ENCODE measurements around the gene TNRC6C.
A peak's percentile ranks its signal among the peaks of the same experiment; 100 is the strongest.

TNRC6C gene

GRCh38 chr17:78127888-78128550 is 169.5 kb downstream of the TNRC6C start (continued):
- no peak for TF ChIP-seq ZNF70 (CRISPR knock-in tag; IDR thresholded peaks at IDR 0.05)

- TF ChIP-seq ZNF70 (CRISPR knock-in tag; IDR thresholded peaks at IDR 0.05), result no peak
- no peak for TF ChIP-seq ISL1 (CRISPR knock-in tag; IDR thresholded peaks at IDR 0.05)
- TF ChIP-seq GLIS3 (CRISPR knock-in tag; IDR thresholded peaks at IDR 0.05), result no peak
- TF ChIP-seq ZNF8 (CRISPR knock-in tag; IDR thresholded peaks at IDR 0.05), result no peak
- TF ChIP-seq PPARA (CRISPR knock-in tag; IDR thresholded peaks at IDR 0.05; ENCODE audit: borderline replicate concordance), result no peak
- TF ChIP-seq, protein P1, sequence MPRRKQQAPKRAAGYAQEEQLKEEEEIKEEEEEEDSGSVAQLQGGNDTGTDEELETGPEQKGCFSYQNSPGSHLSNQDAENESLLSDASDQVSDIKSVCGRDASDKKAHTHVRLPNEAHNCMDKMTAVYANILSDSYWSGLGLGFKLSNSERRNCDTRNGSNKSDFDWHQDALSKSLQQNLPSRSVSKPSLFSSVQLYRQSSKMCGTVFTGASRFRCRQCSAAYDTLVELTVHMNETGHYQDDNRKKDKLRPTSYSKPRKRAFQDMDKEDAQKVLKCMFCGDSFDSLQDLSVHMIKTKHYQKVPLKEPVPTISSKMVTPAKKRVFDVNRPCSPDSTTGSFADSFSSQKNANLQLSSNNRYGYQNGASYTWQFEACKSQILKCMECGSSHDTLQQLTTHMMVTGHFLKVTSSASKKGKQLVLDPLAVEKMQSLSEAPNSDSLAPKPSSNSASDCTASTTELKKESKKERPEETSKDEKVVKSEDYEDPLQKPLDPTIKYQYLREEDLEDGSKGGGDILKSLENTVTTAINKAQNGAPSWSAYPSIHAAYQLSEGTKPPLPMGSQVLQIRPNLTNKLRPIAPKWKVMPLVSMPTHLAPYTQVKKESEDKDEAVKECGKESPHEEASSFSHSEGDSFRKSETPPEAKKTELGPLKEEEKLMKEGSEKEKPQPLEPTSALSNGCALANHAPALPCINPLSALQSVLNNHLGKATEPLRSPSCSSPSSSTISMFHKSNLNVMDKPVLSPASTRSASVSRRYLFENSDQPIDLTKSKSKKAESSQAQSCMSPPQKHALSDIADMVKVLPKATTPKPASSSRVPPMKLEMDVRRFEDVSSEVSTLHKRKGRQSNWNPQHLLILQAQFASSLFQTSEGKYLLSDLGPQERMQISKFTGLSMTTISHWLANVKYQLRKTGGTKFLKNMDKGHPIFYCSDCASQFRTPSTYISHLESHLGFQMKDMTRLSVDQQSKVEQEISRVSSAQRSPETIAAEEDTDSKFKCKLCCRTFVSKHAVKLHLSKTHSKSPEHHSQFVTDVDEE (CRISPR knock-in tag; IDR thresholded peaks at IDR 0.05), result no peak
- no peak for TF ChIP-seq ZNF565 (CRISPR knock-in tag; conservative IDR thresholded peaks at IDR 0.05; ENCODE audit: low read depth)
- TF ChIP-seq ESRRG (CRISPR knock-in tag; IDR thresholded peaks at IDR 0.05), result no peak
- no peak for TF ChIP-seq ARNTL (CRISPR knock-in tag; IDR thresholded peaks at IDR 0.05; ENCODE audit: borderline replicate concordance, low read depth)
- TF ChIP-seq ZFP3 (CRISPR knock-in tag; IDR thresholded peaks at IDR 0.05), result no peak
- ATAC-seq, result peak; percentile 7
These were observed 170.2 kb downstream of the TNRC6C start, which contains the start of gene TMC6 for GRCh38 chr17:78128551-78129350. TMC6 (minus strand) TSS chr17:78128755; CDS start chr17:78126832, 1,923 bp downstream.

GRCh38 chr17:78129351-78130089 is 171.0 kb downstream of the TNRC6C start:
- no peak for ATAC-seq
- TF ChIP-seq ARNTL (CRISPR knock-in tag; IDR thresholded peaks at IDR 0.05; ENCODE audit: borderline replicate concordance, low read depth), result no peak
- TF ChIP-seq CREB5 (CRISPR knock-in tag; IDR thresholded peaks at IDR 0.05; ENCODE audit: low read depth), result no peak
- no peak for TF ChIP-seq PPARA (CRISPR knock-in tag; IDR thresholded peaks at IDR 0.05; ENCODE audit: borderline replicate concordance)
- TF ChIP-seq OSR1 (CRISPR knock-in tag; IDR thresholded peaks at IDR 0.05), result no peak
- TF ChIP-seq ZC3H10 (CRISPR knock-in tag; IDR thresholded peaks at IDR 0.05), result no peak
- TF ChIP-seq ESRRG (CRISPR knock-in tag; IDR thresholded peaks at IDR 0.05), result no peak
- no peak for TF ChIP-seq ZNF70 (CRISPR knock-in tag; IDR thresholded peaks at IDR 0.05)

DNA sequence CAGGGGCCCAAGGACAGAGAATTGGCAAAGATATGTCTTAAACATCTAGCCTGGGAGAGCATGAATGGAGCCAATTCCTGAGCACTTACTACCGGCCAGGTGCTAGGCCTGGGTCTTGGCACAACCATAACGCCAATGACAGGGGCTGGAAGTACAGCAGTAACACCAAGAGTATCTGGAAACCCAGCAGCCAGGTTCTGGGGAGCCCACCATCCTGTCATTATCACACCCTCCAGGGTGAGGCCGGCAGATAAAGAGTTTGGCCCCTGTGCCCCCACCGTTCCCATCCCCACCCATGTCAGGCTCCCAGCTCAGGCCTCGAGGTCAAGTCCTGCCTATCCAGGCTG is 171.6 kb downstream of the TNRC6C start:
- TF ChIP-seq SNAI2 (CRISPR knock-in tag; IDR thresholded peaks at IDR 0.05), result no peak
- no peak for TF ChIP-seq ZNF70 (CRISPR knock-in tag; IDR thresholded peaks at IDR 0.05)
- TF ChIP-seq CREB5 (CRISPR knock-in tag; IDR thresholded peaks at IDR 0.05; ENCODE audit: low read depth), result no peak
- no peak for TF ChIP-seq PPARA (CRISPR knock-in tag; IDR thresholded peaks at IDR 0.05; ENCODE audit: borderline replicate concordance)
- TF ChIP-seq GLIS3 (CRISPR knock-in tag; IDR thresholded peaks at IDR 0.05), result no peak
- no peak for TF ChIP-seq CSDC2 (CRISPR knock-in tag; IDR thresholded peaks at IDR 0.05)
- TF ChIP-seq POU6F1 (CRISPR knock-in tag; IDR thresholded peaks at IDR 0.05; ENCODE audit: borderline replicate concordance, low read depth), result no peak
- TF ChIP-seq OSR1 (CRISPR knock-in tag; IDR thresholded peaks at IDR 0.05), result no peak
- no peak for TF ChIP-seq ISL1 (CRISPR knock-in tag; IDR thresholded peaks at IDR 0.05)
- TF ChIP-seq, protein P2, sequence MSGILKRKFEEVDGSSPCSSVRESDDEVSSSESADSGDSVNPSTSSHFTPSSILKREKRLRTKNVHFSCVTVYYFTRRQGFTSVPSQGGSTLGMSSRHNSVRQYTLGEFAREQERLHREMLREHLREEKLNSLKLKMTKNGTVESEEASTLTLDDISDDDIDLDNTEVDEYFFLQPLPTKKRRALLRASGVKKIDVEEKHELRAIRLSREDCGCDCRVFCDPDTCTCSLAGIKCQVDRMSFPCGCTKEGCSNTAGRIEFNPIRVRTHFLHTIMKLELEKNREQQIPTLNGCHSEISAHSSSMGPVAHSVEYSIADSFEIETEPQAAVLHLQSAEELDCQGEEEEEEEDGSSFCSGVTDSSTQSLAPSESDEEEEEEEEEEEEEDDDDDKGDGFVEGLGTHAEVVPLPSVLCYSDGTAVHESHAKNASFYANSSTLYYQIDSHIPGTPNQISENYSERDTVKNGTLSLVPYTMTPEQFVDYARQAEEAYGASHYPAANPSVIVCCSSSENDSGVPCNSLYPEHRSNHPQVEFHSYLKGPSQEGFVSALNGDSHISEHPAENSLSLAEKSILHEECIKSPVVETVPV (CRISPR knock-in tag; IDR thresholded peaks at IDR 0.05), result no peak
- no peak for TF ChIP-seq TCF4 (CRISPR knock-in tag; IDR thresholded peaks at IDR 0.05; ENCODE audit: borderline replicate concordance)
- TF ChIP-seq, protein P3, sequence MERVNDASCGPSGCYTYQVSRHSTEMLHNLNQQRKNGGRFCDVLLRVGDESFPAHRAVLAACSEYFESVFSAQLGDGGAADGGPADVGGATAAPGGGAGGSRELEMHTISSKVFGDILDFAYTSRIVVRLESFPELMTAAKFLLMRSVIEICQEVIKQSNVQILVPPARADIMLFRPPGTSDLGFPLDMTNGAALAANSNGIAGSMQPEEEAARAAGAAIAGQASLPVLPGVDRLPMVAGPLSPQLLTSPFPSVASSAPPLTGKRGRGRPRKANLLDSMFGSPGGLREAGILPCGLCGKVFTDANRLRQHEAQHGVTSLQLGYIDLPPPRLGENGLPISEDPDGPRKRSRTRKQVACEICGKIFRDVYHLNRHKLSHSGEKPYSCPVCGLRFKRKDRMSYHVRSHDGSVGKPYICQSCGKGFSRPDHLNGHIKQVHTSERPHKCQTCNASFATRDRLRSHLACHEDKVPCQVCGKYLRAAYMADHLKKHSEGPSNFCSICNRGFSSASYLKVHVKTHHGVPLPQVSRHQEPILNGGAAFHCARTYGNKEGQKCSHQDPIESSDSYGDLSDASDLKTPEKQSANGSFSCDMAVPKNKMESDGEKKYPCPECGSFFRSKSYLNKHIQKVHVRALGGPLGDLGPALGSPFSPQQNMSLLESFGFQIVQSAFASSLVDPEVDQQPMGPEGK (CRISPR knock-in tag; IDR thresholded peaks at IDR 0.05; ENCODE audit: borderline replicate concordance), result no peak
- no peak for TF ChIP-seq RARB (CRISPR knock-in tag; IDR thresholded peaks at IDR 0.05)
- TF ChIP-seq BACH2 (CRISPR knock-in tag; IDR thresholded peaks at IDR 0.05; ENCODE audit: borderline replicate concordance), result no peak
- no peak for TF ChIP-seq ESRRG (CRISPR knock-in tag; IDR thresholded peaks at IDR 0.05)
- no peak for TF ChIP-seq ZC3H10 (CRISPR knock-in tag; IDR thresholded peaks at IDR 0.05)
- TF ChIP-seq ZNF565 (CRISPR knock-in tag; conservative IDR thresholded peaks at IDR 0.05; ENCODE audit: low read depth), result no peak
- no peak for ATAC-seq

Measured in SK-N-SH treated with all-trans-retinoic acid at 6 μM for 48 hours (cell line).